SK-N-SH treated with all-trans-retinoic acid at 6 μM for 48 hours (cell line): Measurements from ENCODE around the gene PALLD.

Experiments
- BACH2 ChIP-seq: fragments of 250-450 bp; sonication (Bioruptor Pico); IDR thresholded peaks from 2 replicates; pipeline ENCODE4 v1.9.0; 2021; ENCODE audit warnings: mild to moderate bottlenecking, borderline replicate concordance
- CREB5 ChIP-seq: fragments of 250-450 bp; sonication (Bioruptor Pico); IDR thresholded peaks from 2 replicates; pipeline ENCODE4 v1.5.1; 2020; ENCODE audit warnings: low read depth, mild to moderate bottlenecking, moderate library complexity
- ZC3H10 ChIP-seq: fragments of 250-450 bp; sonication (Bioruptor Pico); IDR thresholded peaks from 2 replicates; pipeline ENCODE4 v1.5.1; 2021; ENCODE audit warnings: mild to moderate bottlenecking, moderate library complexity
- ZFP3 ChIP-seq: fragments of 250-450 bp; sonication (Bioruptor Pico); IDR thresholded peaks from 2 replicates; pipeline ENCODE4 v1.5.0; 2020; ENCODE audit warnings: mild to moderate bottlenecking, moderate library complexity
- ZFP30 ChIP-seq: fragments of 450-650 bp; formaldehyde crosslinking; IDR thresholded peaks from 2 replicates; pipeline ENCODE4 v1.5.0; 2022; ENCODE audit warnings: mild to moderate bottlenecking, moderate library complexity

- TF ChIP-seq BACH2 (CRISPR knock-in tag) (no peak), ZFP3 (no peak), ZFP30 (CRISPR knock-in tag) (no peak), ZC3H10 (CRISPR knock-in tag) (no peak), CREB5 (CRISPR knock-in tag) (no peak)
Observed at GRCh38 chr4:168835880-168836454, 339.1 kb downstream of the PALLD start.
